LoVo (cell line): Measurements from ENCODE around the gene JAZF1.

Source experiments
- DNase-seq: peaks from one replicate; pipeline ENCODE4 v3.0.0-alpha.2; 2016; ENCODE audit warnings: low spot score

The JAZF1 gene

DNA sequence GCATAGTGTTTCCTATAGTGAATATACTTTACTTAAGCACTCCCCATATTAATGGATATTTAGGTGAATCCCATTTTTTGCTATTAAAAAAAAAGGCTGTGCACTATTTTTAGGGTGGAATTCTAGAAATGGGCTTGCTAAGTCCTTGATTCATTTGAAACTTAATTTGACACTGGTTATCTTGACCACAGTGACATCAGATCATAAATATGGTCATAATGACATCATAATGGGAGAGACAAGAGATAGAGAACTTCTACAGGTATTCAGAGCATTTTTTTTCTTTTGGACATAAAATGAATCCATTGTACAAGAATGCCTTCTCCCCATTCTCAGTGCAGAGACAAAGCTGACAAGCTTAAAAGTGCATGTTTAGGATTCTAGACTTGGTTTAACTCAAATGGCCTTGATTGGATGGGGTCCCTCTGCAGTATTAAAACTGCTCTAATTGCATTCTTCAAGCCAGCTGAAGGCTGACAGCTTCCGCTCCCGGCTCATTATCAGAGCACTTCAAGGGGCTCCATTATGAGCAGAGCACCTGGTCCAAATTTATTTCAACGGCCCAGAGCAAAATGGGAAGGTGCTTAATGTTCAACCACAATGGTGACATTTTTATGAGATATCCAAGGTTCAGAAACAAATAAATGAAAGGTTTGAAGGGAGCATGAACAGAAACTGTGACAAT is 104.8 kb downstream of the JAZF1 start:
- DNase-seq: no peak

DNA sequence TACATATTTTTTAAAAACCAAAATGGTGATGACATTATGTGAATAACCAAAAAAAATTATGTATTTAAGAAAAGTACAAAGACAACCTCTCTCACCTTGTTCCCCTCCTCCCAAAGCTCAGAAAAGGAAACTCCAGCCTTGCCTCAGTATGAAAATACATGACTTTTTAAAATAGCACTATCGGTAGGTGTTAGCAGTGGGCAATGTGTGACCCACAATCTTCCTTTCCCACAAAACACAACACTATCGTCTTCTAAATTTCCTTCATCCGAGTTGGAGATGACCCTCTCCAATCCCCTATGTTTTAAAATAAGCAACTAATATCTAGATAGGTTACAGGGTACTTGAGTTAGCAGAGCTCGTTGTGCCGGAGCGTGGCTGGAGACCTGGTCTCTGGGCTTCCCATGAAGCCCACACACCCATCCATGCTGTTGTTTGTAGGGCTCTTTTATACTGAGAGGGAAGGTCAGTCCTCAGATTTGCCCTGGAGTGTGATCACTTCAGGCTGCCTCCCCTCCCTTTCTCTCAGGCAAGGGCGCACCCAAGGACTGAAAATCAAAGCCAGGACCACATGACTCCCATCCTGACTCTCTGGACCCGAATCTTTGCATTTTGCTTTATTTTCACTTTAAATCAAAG is 107.6 kb downstream of the JAZF1 start:
- DNase-seq: no peak

DNA sequence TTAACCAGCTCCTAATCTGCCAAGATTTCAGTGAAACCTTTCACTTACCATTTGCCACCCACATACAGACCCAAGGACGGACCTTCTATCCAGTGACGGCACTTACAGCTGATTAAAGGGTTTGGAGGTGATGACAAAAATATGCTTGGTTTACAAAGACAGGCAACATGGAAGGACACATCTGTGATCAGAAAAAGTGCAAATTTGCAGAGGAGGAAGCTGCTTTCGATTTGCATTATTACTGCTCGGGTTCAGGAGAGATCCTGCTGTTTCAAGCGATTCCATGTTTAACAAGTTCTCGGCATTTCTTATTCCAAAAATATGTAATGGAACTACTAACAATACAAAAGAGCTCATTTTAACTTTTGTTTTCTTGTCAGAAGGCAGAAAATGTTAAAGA is 109.0 kb downstream of the JAZF1 start:
- DNase-seq: no peak

DNA sequence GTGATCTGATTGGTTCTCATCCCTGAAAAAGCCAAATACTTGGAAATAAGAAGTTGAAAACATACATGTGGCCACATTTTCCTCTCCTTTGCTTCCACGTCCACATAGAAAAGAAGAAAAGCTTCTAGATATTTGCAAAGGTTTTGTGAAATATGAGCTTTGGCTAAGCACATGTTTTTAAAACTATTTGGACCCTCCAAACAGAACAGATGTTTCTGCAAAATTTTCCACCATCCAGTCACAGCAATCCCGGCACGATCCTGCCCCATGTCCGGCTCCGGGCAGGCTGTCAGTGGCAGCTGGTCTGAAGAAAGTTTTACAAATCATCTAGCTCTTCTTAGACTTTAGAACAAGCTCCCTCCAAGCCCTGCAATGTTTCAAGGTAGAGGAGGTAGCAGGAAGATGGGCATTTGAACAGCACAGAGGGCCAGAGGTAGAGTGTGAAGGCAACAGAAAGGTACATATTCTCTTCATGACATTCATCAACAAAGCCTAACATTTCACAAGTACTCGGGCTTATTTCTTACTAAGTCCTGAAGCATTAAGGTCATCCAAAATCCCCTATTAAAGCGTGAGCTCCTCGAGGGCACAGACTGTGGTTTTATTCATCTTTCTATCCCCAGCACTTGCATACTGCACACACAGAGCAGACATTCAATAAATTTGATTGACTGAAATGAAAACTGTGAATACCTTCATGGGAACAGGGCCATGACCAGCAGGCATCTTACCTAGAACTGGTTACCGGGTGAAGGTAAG is 110.1 kb downstream of the JAZF1 start:
- no peak for DNase-seq

DNA sequence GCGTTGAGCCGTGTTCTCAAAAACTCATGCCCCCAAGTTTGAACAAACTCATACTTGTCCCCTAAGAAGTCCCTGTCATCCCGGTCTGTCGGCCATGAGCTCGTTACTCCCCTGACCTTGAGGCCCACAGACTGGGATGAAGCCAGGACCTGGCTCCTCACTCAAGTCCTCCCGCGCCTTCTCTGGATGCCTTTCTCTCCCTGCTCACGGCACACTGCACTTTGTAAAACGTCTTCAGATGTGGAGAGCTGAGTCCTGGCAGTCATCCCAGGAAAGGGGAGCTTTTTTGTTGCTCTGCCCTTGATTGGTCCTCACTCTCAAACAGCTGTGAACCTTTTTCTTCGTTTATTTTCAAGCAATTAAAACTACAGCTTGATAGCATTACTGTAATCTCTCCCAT is 110.8 kb downstream of the JAZF1 start:
- no peak for DNase-seq

DNA sequence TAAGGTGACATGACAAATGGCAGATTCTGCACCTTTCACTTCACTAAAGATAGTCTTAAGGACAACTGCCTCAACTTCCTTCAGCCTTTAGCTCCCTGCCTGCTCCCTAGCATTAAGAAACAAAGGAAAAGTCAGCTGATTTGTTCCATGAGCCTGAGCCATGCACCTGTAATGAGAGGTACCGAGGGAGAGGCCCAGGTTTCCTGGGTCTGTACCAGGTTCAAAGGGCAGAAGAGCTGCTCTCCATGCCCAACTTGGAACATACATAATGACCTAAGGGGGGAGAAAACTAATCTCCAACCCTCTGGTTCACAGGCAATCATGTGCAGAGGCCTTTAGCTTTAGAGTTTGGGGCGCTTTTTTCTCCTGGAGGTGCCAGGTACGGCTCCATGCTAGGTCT is 111.2 kb downstream of the JAZF1 start:
- DNase-seq: no peak

DNA sequence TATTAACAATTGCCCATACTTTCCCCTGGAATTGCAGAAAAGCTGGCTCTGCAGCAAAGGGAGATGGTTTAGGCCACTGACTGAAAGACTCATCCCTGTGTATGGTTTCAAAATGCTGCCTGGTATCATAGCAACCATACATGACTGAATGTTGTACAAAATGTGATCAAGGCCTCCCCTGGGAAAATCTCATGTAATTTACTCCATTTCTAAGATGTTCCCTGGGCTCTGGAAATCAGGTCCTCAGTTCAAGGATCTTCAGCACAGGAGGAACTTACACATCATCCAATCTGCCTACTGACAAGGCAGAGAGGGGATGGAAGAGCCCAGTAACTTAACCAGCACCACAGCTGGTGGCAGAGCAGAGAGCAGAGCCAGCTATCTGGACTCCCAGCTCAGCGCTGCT is 111.8 kb downstream of the JAZF1 start:
- no peak for DNase-seq

DNA sequence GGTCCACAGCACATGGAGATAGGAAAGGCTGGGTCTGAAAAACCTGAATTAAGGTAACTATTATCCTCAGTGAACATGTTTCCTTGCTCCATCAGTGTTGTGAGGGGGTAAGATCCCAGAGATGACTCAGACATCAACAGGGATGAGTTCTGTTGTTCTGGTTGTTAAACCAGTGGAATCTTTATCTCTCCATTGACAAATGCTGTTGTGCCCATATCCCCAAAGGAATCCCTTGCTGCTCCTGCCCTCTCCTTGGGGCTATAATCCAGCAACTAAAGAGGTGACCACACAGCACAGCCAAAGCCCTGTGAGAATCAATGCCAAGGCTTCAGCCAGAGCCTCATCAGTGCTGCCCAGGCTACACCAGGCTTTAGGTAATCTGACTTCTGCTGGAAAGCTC is 113.4 kb downstream of the JAZF1 start:
- DNase-seq: no peak

DNA sequence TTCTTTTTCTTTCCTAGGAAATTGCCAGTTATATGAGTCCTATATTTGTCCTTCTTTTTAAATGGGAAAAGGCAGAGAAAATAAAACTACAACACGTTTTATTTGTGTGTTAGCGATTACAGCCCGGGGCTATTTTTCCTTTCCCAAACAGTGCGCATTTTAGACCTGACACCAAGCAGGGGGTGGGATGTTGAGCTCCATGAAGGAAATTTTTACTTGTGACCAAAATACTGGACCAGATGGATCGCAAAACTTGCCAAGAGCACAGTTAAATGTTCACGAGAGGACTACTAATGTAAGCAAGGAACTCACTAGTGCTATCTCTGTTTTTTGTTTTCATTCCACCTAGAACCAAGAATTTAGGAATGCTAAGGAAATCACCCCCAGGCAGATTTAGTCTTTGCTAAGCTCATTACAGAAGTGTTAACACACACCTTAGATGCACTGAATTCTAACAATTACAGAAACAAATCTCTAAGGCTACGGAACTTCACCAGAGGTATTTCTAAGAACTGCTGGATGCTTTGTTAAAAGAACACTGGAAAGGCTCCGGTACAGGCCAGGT is 114.8 kb downstream of the JAZF1 start:
- DNase-seq: no peak

DNA sequence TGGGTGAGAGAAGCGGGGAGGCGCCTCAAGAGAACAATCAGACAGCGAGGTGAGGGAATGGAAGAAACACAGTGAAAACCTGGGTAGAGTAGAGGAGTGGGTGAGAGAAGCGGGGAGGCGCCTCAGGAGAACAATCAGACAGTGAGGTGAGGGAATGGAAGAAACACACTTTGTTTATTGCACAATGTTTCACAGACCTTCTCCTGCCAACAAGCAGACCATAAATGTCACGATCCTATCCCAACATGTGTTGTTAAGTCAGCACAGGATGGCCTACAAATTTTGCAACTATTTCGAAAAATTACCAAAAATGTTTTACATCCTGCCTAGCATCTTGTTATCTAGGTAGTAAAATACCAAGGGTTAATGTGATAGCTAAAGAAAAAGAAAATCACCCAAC is 115.3 kb downstream of the JAZF1 start:
- DNase-seq: no peak

DNA sequence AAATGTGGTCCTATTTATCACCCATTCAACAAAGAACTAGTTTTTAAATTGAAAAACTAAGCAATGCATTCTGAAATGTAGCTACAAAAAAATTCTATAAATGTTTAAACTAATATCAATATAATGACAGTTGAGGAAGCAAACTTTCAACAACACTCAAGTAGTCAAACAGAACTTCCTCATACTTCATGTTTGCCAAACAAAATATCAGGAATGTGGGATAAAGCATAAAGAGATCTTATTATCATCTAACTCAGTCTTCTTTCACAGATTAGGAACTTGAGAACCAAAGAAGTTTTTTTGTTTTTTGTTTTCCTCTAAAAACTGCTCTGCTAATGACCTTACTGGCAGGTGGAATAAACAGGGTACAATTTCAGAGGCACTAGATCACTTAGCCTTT is 116.2 kb downstream of the JAZF1 start:
- DNase-seq: no peak

DNA sequence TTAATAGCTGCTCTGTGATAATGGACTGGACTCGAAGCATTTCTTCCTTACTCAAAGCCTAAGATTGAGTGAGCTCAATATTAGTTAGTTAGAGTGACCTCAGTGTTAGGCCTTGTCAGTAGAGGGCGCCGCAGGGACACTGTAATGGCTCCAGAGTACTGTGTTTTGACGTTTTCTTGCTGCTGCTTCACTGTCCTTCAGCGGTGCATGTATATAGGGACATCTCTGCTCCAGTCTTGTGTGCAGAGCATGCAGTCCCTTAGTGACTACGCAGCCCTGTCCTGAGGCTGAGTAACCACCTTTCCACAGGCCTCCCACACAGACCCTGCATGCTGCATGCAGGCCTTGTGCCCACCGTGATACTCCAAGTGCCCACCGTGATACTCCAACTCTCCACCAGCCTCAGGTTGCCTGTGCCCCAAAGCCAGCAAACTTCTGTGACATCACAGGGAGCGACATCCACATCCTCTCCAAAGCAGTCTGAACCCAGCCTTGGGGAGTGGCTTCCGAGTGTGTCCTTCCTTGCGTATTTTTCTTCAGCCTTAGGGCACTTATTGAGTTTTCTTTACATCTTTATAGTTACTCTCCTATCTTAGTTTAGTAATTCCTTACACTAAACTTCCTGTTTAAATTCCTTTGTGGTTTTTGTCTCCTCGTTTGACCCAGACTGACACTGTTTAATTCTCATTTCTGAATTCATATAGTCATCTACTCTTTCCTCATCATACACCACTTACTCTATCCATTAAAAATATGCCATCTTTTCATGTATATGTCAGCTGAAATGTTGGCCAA is 118.2 kb downstream of the JAZF1 start:
- peak; percentile 59 for DNase-seq

DNA sequence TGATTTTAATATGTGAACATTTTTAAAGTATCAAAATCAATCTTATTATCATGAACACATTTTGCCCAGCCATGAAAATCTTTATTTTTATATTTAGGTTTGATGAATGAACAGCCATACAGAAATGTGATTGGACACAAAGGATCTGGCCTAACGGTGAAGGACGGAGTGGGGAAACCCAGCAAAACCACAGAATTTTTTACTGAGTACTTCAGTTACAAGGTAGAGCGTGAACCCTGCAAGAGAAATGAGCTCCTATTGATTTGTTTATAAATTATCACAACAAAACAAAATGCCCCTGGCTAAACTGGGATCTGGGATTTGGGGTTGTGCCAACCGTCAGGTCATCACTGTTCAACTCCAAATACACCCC is 118.8 kb downstream of the JAZF1 start:
- DNase-seq: no peak

DNA sequence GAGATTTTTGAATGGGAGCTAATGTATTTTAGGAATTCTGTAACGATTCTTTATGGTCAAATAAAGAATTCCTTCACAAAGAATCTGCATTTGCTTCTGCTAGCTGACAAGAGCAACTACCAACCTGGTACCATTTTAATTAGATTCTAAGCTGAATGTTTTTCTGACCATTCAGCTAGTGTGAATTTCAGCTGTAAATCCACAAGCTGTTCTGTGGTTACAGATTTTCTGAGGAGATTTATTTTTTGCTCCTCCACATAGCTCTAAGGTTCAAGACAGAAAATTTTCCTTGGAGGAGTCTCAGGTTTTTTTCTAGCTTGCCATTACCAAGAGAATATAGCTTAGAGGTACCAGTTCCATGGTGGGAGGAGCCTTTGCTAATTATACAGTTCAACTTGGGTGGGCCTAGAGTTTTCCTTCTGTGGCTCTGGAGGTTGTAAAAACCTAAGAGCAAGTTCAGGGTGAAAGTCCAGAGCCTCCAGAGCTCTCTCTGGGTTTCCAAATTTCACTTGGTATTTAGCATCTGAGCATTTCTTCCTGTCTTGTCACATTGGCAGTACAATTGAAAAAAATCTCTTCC is 120.1 kb downstream of the JAZF1 start:
- no peak for DNase-seq

DNA sequence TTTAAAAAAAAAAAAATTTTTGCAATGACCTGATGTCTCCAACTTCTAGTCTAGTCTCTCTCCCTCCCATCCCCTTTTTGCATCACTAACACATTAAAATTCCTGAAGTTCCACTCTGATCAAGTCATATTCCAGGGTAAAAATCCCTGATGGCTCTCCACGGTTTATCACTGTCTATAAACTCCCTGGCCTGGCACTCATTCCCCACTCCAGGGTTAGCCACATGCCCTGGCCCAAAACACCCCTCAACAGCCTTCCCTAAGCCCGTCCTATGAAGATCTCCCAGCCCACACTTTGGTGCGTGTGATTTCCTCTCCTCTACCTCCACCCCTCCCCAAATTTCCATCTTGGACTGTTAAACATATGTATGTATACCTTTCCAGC is 125.4 kb downstream of the JAZF1 start:
- peak; percentile 41 for DNase-seq

DNA sequence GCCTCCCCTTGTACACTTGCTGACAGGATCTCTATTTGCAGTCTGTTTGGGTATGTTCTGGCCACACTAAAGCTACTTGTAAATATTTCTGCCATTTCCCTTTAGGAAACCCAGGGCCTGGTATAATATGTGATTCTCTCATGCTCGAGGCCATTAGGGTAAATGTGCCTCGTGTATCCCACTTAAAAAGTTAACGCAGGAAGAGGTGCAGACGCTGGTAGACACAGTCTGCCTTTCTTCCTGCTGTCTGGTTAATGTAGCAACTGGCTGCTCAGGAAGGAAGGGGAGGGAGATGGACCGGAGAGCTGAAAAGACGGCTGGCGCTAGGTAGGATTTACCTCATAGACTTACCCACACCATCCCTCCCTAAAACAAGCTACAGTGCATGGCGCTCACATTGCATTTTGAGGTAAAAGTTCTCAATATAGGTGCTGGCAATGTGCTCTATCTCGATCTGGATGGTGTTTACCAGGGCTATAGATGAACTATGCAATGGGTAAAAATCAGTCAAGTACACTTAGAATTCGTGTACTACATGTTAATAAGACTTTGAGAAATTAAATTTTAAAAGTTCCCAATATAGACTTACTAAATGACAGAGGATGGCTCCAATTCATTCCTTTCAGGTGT is 125.9 kb downstream of the JAZF1 start:
- DNase-seq: no peak

DNA sequence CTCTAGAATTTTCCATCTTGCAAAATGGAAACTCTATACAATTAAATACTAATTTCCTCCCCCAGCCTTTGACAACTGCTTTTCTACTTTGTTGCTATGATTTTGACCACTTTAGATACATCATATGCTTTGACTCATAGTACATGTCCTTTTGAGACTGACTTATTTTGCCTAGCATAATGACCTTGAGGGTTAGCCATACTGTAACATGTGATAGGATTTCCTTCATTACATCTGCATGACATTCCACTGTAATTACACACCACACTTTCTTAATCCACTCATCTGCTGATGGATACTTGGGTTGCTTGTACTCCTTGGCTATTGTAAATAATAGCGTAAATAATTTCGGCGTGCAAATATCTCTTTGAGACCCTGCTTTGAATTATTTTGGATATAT is 127.7 kb downstream of the JAZF1 start:
- no peak for DNase-seq

DNA sequence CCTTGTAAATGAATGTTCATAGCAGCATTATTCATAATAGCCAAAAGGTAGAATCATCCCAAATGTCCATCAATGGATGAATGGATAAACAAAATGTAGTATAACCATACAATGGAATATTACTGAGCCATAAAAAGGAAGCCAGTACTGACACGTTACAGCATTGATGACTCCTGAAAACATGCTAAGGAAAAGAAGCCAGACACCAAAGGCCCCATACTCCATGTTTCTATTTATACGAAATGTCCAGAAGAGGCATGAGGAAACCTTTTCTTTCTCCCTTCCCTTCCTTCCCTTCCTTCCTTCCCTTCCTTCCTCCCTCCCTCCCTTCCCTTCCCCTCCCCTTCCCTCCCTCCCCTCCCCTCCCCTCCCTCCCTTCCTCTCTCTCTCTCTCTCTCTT is 131.9 kb downstream of the JAZF1 start:
- no peak for DNase-seq

DNA sequence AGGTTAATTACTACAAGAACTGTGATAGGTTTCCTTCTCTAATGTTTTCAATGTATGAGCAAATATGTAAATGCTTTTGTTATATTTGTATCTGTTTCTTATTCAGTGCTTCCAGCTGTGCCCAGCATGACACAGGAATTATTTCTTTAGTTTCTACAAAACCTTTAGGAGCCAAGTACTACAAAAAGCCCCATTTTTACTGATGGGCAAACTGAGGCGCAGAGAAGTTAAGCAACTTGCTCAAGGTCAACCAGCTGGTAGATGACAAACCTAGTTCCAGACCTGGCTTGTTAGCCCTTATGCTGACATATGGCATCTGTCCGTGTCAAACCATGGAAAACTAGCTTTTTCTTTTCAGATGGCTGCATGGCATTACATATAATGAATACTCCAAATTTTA is 134.6 kb downstream of the JAZF1 start:
- no peak for DNase-seq

DNA sequence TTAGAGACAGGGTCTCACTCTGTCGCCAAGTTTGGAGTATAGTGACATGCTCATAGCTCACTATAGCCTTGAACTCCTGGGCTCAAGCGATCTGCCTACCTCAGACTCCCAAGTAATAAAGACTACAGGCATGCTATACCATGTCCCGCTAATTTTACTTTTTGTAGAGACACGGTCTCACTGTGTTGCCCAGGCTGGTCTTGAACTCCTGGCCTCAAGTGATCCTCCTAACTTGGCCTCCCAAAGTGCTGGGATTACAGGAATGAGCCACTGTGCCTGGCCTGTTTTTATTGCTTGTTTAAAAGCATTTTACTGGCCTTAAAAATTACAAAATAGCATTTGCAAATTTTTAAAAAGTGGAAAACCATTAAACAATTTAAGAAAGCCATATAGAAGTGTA is 135.0 kb downstream of the JAZF1 start:
- DNase-seq: no peak

DNA sequence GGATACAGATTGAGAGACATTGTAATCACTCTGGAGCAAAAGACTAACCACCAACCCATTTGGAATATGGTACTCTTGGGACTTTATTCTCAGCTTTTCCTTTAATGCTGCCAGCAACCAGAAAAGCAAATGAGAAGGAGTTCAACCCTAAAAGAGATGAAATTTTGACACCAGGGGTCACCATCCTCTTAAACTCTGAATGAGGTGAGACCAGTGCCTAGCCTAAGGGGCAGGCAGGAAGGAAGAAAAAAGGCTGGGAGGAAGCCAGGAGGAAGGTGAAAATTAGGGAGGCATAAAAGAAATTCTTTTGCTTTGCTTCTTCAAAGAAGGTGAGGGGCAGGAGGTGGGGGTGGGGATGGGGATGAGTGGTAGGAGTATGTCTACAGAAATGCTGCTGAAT is 135.8 kb downstream of the JAZF1 start:
- no peak for DNase-seq

DNA sequence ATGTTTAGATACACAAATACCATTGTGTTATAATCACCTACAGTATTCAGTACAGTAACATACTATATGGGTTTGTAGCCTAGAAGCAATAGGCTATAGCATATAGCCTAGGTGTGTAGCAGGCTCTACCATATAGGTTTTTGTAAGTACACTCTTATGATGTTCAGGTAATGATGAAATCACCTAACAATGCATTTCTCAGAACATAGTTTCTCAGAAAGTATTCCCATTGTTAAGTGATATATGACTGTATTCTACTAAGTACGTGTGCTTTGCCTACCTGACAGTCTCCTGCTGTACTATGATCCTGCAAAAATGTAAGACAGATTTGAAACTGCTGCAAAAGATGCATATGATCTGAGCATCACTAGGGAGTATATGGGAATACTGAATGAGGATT is 137.9 kb downstream of the JAZF1 start:
- DNase-seq: no peak
